Measurements from ENCODE around the gene UNK. TPM values are rescaled to one million over a fixed set of nuclear protein-coding genes. Genes with fewer than 3 reads are reported as not detected.
A peak's percentile ranks its signal among the peaks of the same experiment; 100 is the strongest.

The UNK gene
- total and polyA plus RNA-seq, 2 donors (not counting 3 experiments of a cell fraction or from before 2014, with no cell fraction given): 18.0 to 23.2 TPM

DNA sequence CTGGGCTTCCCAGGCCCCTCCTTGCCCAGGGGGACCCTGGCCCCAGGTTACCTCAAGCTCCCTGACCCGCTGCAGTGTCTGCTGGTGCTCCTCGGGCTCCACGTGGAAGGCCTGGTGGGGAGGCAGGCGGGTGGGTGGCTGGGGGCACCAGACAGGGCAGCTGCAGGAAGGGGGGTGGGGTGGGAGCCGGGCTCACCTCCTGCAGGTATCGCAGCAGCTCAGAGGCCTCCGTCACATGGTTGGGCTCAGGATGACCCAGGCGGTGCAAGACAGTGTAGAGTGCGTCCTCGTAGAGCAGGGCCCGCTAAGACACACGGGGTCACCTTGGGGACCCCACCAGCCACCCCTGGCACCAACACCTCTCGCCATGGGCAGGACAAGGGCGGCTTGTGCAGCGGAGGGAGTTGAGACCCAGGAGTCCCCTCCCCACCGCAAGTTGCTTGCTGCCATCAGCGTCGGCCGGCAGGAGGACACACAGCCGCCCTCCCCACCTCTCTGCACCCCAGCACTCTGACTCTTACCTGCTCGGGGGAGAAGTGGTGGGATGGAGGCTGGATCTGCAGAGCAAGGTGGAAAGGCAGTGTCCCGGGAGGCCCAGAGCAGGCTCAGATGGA, 58.5 kb downstream of the UNK start:
- dilution Hi-C loops (cut with MboI; ENCODE audit: extremely low pct_ligation_motif_present, low sequenced_read_pairs): no loop called here
- Histone ChIP-seq H3K9ac (replicated peaks; ENCODE audit: extremely low read depth, insufficient read depth, low read length) (no peak overlapping the region), H4K20me1 (replicated peaks; ENCODE audit: control insufficient read depth, extremely low read depth, insufficient read depth, low read length) (no peaks in the 10 kb centered on the region), H2AFZ (ENCODE audit: low read depth, low read length) (peak overlapping the region; percentile 86), H3K4me3 (replicated peaks in 1 of 3; ENCODE audit: insufficient read depth in 1 of 3, low read depth in 1 of 3, low read length in 3 of 3) (no peak overlapping the region), H3K9me3 (replicated peaks; ENCODE audit: control insufficient read depth, insufficient read depth, low read length) (no peaks in the 10 kb centered on the region), H3K4me1 (ENCODE audit: control insufficient read depth, extremely low read depth, insufficient read depth, low read length) (peaks cover 31% of the 10 kb centered on the region), H3K36me3 (ENCODE audit: control insufficient read depth in 2 of 2, extremely low read depth in 1 of 2, insufficient read depth in 2 of 2, low read length in 2 of 2) (peaks cover under 1 to 16% of the 10 kb centered on the region in 2 experiments), H3K79me2 (ENCODE audit: control insufficient read depth, insufficient read depth, low read length) (no peaks in the 10 kb centered on the region), H3K27me3 (ENCODE audit: control insufficient read depth in 2 of 2, insufficient read depth in 2 of 2, low read length in 2 of 2) (no peaks in the 10 kb centered on the region), H3K9me1 (replicated peaks; ENCODE audit: control insufficient read depth, extremely low read depth, insufficient read depth, low read length) (no peaks in the 10 kb centered on the region), H3K4me2 (ENCODE audit: insufficient read depth, low read length) (no peak overlapping the region), H3K27ac (ENCODE audit: insufficient read depth, low read depth, low read length) (no peak overlapping the region)
- TF ChIP-seq POLR2A (IDR thresholded peaks at IDR 0.05; ENCODE audit: low read depth, low read length) (no peak), POLR2AphosphoS5 (IDR thresholded peaks at IDR 0.05; ENCODE audit: insufficient read depth, low read depth, low read length) (no peak), FOS (IDR thresholded peaks at IDR 0.05; ENCODE audit: borderline replicate concordance, insufficient read depth, low read length) (no peak), MYC (IDR thresholded peaks at IDR 0.05; ENCODE audit: low read depth, low read length) (no peak), GATA2 (IDR thresholded peaks at IDR 0.05; ENCODE audit: insufficient read depth, insufficient read length, low read depth, low read length) (no peak), EZH2 (IDR thresholded peaks at IDR 0.05; ENCODE audit: borderline replicate concordance, low read depth, low read length, severe bottlenecking) (no peak), CTCF (IDR thresholded peaks at IDR 0.05; ENCODE audit: extremely low read depth in 1 of 2, insufficient read depth in 1 of 2, low read depth in 1 of 2, low read length in 2 of 2) (no peak), JUN (IDR thresholded peaks at IDR 0.05; ENCODE audit: borderline replicate concordance, insufficient read depth, insufficient read length, low read depth) (no peak)
- TF ChIP-seq, protein P1, sequence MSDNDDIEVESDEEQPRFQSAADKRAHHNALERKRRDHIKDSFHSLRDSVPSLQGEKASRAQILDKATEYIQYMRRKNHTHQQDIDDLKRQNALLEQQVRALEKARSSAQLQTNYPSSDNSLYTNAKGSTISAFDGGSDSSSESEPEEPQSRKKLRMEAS (IDR thresholded peaks at IDR 0.05; ENCODE audit: insufficient read depth, insufficient read length): no peak
- ChIA-PET CTCF (interaction anchor here (0.9 to 3.4 kb wide), 5 partner anchors 13 to 70 kb away, joined by 3 to 24 read pairs (median 4); no protein-coding TSS in a partner anchor), POLR2A (no interaction called here)
- intact Hi-C loops (cut with micrococcal nuclease): no loop called here
- no TSS peak for BruUV-seq (replicated peaks)
- DNase-seq (ENCODE audit: low read depth, low spot score) (no peak), FAIRE-seq (no peak)
